ENCODE results near the gene GFRA4.
A peak's percentile ranks its signal among the peaks of the same experiment; 100 is the strongest.
"Not testable (repeated sequence)": the region's sequence is repeated elsewhere in the genome, so short reads cannot be mapped to it uniquely, and the experiment has no call there.

The GFRA4 gene

GRCh38 chr20:3628502-3629314 lies 34.5 kb downstream of the GFRA4 start:
- Mint-ChIP-seq H3K27ac (no peak overlapping the region), H3K27me3 (no peaks in the 10 kb centered on the region), H3K9me3 (no peaks in the 10 kb centered on the region), H3K4me1 (ENCODE audit: low read depth in 2 of 2) (no peaks in the 10 kb centered on the region), H3K4me3 (no peak overlapping the region), H3K36me3 (ENCODE audit: insufficient read depth) (no peaks in the 10 kb centered on the region)
- ATAC-seq (replicated peaks) = no peak
- DNase-seq = no peak

GRCh38 chr20:3627476-3627875 lies 35.7 kb downstream of the GFRA4 start:
- no peaks in the 10 kb centered on the region for H3K9me3 Mint-ChIP-seq
- H3K27ac Mint-ChIP-seq = no peak overlapping the region
- H3K27me3 Mint-ChIP-seq = no peaks in the 10 kb centered on the region
- H3K4me3 Mint-ChIP-seq = no peak overlapping the region
- DNase-seq (no peak), ATAC-seq (replicated peaks) (no peak)
- no peaks in the 10 kb centered on the region for H3K36me3 Mint-ChIP-seq (ENCODE audit: insufficient read depth)
- H3K4me1 Mint-ChIP-seq (ENCODE audit: low read depth in 2 of 2) = no peaks in the 10 kb centered on the region

- Mint-ChIP-seq H3K27ac (no peak overlapping the region), H3K4me3 (no peak overlapping the region), H3K27me3 (no peaks in the 10 kb centered on the region), H3K4me1 (ENCODE audit: low read depth in 2 of 2) (no peaks in the 10 kb centered on the region), H3K36me3 (ENCODE audit: insufficient read depth) (peaks cover 2% of the 10 kb centered on the region), H3K9me3 (no peaks in the 10 kb centered on the region)
- DNase-seq (no peak), ATAC-seq (replicated peaks) (no peak)
These were observed 40.8 kb downstream of the GFRA4 start for GRCh38 chr20:3622406-3622805.

GRCh38 chr20:3621111-3621510 lies 42.1 kb downstream of the GFRA4 start:
- Mint-ChIP-seq H3K9me3 (no peaks in the 10 kb centered on the region), H3K27ac (no peak overlapping the region)

GRCh38 chr20:3616250-3616649 lies 46.9 kb downstream of the GFRA4 start:
- Mint-ChIP-seq H3K9me3 (no peaks in the 10 kb centered on the region), H3K27me3 (no peaks in the 10 kb centered on the region), H3K36me3 (ENCODE audit: insufficient read depth) (peaks cover 9% of the 10 kb centered on the region), H3K27ac (peak overlapping the region in 1 of 2 donors; percentile 5), H3K4me1 (ENCODE audit: low read depth in 2 of 2) (no peaks in the 10 kb centered on the region), H3K4me3 (no peak overlapping the region)
- ATAC-seq (replicated peaks) = no peak
- DNase-seq = no peak

More at GRCh38 chr20:3621111-3621510, 42.1 kb downstream of the GFRA4 start:
- H3K27me3 Mint-ChIP-seq = no peaks in the 10 kb centered on the region
- H3K4me1 Mint-ChIP-seq (ENCODE audit: low read depth in 2 of 2) = no peaks in the 10 kb centered on the region
- H3K4me3 Mint-ChIP-seq = no peak overlapping the region
- DNase-seq = no peak
- ATAC-seq (replicated peaks) = no peak
- peaks cover 6% of the 10 kb centered on the region for H3K36me3 Mint-ChIP-seq (ENCODE audit: insufficient read depth)

- not testable (repeated sequence) for H3K27me3 Mint-ChIP-seq; H3K4me3 Mint-ChIP-seq; ATAC-seq (replicated peaks); DNase-seq; H3K36me3 Mint-ChIP-seq (ENCODE audit: insufficient read depth); H3K9me3 Mint-ChIP-seq; H3K4me1 Mint-ChIP-seq (ENCODE audit: low read depth in 2 of 2); H3K27ac Mint-ChIP-seq
These were observed 47.9 kb downstream of the GFRA4 start for GRCh38 chr20:3615171-3615840.

GRCh38 chr20:3614466-3614865 lies 48.7 kb downstream of the GFRA4 start:
- Mint-ChIP-seq H3K9me3 (no peaks in the 10 kb centered on the region), H3K27ac (no peak overlapping the region)
- ATAC-seq (replicated peaks) = no peak

GRCh38 chr20:3613821-3614440 lies 49.3 kb downstream of the GFRA4 start:
- ATAC-seq (replicated peaks) (no peak), DNase-seq (no peak)
- H3K4me3 Mint-ChIP-seq = no peak overlapping the region
- H3K36me3 Mint-ChIP-seq (ENCODE audit: insufficient read depth) = peaks cover 7% of the 10 kb centered on the region
- no peaks in the 10 kb centered on the region for H3K9me3 Mint-ChIP-seq
- H3K27me3 Mint-ChIP-seq = no peaks in the 10 kb centered on the region
- H3K27ac Mint-ChIP-seq = no peak overlapping the region
- H3K4me1 Mint-ChIP-seq (ENCODE audit: low read depth in 2 of 2) = no peaks in the 10 kb centered on the region

More at GRCh38 chr20:3614466-3614865, 48.7 kb downstream of the GFRA4 start:
- peaks cover 7% of the 10 kb centered on the region for H3K36me3 Mint-ChIP-seq (ENCODE audit: insufficient read depth)
- H3K27me3 Mint-ChIP-seq = no peaks in the 10 kb centered on the region
- no peaks in the 10 kb centered on the region for H3K4me1 Mint-ChIP-seq (ENCODE audit: low read depth in 2 of 2)
- H3K4me3 Mint-ChIP-seq = no peak overlapping the region
- no peak for DNase-seq

GRCh38 chr20:3612795-3613572 lies 50.2 kb downstream of the GFRA4 start:
- ATAC-seq (replicated peaks) (no peak), DNase-seq (no peak)
- Mint-ChIP-seq H3K27ac (no peak overlapping the region), H3K27me3 (no peaks in the 10 kb centered on the region), H3K9me3 (no peaks in the 10 kb centered on the region), H3K4me1 (ENCODE audit: low read depth in 2 of 2) (no peaks in the 10 kb centered on the region), H3K36me3 (ENCODE audit: insufficient read depth) (peaks cover 15% of the 10 kb centered on the region), H3K4me3 (no peak overlapping the region)

- Mint-ChIP-seq H3K27ac (no peak overlapping the region), H3K4me1 (ENCODE audit: low read depth in 2 of 2) (no peaks in the 10 kb centered on the region), H3K36me3 (ENCODE audit: insufficient read depth) (peaks cover 16% of the 10 kb centered on the region), H3K27me3 (no peaks in the 10 kb centered on the region), H3K4me3 (no peak overlapping the region), H3K9me3 (no peaks in the 10 kb centered on the region)
- no peak for DNase-seq
- no peak for ATAC-seq (replicated peaks)
These were observed 51.3 kb downstream of the GFRA4 start for GRCh38 chr20:3611901-3612300.
